Left lung (tissue), 10 donors: ENCODE measurements around the gene LPCAT3. TPM values are rescaled to one million over a fixed set of nuclear protein-coding genes. Genes with fewer than 3 reads are reported as not detected.

Source experiments
- ATAC-seq: fragments of 200-7000 bp; cut with Tn5 transposase; one replicate; pipeline ENCODE4 v1.9.1; 2020; ENCODE audit warnings: moderate library complexity
- DNase-seq, 4 donors: peaks; one replicate each; pipeline ENCODE4 v3.0.0-alpha.2; 2013 to 2020
- H3K27ac ChIP-seq, 2 donors: fragments of 200-600 bp; sonication (generic) in 1 of 2; one replicate each; pipeline versions ENCODE4 v1.5.0 to v1.8.0; 2020 to 2021
- H3K27me3 ChIP-seq, 2 donors: fragments of 200-600 bp; sonication (generic) in 1 of 2; one replicate each; pipeline versions ENCODE4 v1.5.0 to v1.8.0; 2020 to 2021
- H3K36me3 ChIP-seq, 2 donors: fragments of 200-600 bp; sonication (generic) in 1 of 2; one replicate each; pipeline versions ENCODE4 v1.5.0 to v1.8.0; 2020 to 2021
- H3K4me1 ChIP-seq, 2 donors: fragments of 200-600 bp; one replicate each; pipeline ENCODE4 v1.8.0; 2021
- H3K4me3 ChIP-seq, 2 donors: fragments of 200-600 bp; sonication (generic) in 1 of 2; one replicate each; pipeline versions ENCODE4 v1.5.0 to v1.8.0; 2020 to 2021; ENCODE audit warnings: mild to moderate bottlenecking in 1 of 2
- H3K9me3 ChIP-seq, 2 donors: fragments of 200-600 bp; sonication (generic) in 1 of 2; one replicate each; pipeline versions ENCODE4 v1.5.0 to v1.8.0; 2020 to 2021
- CTCF ChIP-seq, 2 donors: fragments of 200-600 bp; sonication (generic) in 1 of 2; IDR thresholded peaks; one replicate each; pipeline versions ENCODE4 v1.5.0 to v1.8.0; 2021; ENCODE audit warnings: antibody characterized with exemption in 2 of 2
- intact Hi-C, 2 donors: fragments of 100-400 bp; cut with DNase I; formaldehyde crosslinking; loops; one replicate each; pipeline versions ENCODE4 v1.11.2 to v1.14.2; 2022
- polyA plus RNA-seq, 6 donors: library from polyadenylated mRNA; unstranded; fragments of 120-200 nt; gene quantifications; one replicate each; pipeline ENCODE4 v1.2.1, GENCODE V29; 2013; ENCODE audit not compliant: insufficient read length in 6 of 6
- total RNA-seq, 2 donors: library from RNA; stranded (reverse); fragmentation: NEBNext Ultra II Directional; extraction: Animal tissue kit (Norgen Biotek cat#: 25700); gene quantifications; one replicate each; pipeline ENCODE4 v1.2.1, GENCODE V29; 2021
- donor health status: DM: no; HTN: yes; CAD: no.
- donor health status: DM: no; HTN: no; CAD: no.

The LPCAT3 gene
- total and polyA plus RNA-seq, 8 donors, result 54.7 to 108 (median 64.7) TPM

- ATAC-seq, result no peak
- TF ChIP-seq CTCF (IDR thresholded peaks at IDR 0.05), result no peak
- Histone ChIP-seq H3K9me3 (no peaks in the 10 kb centered on the region), H3K4me3 (no peak overlapping the region), H3K4me1 (peaks cover 0 to 4% of the 10 kb centered on the region in 2 donors), H3K27me3 (no peaks in the 10 kb centered on the region), H3K36me3 (peaks cover 0 to 95% of the 10 kb centered on the region in 2 donors), H3K27ac (peak overlapping the region; percentile 29 to 68)
- DNase-seq, result no peak
- intact Hi-C loops, result no loop called here
Measured at GRCh38 chr12:6979453-6979852, 38.8 kb downstream of the LPCAT3 start.

GRCh38 chr12:6979021-6979420, 39.3 kb downstream of the LPCAT3 start:
- no peak for TF ChIP-seq CTCF (IDR thresholded peaks at IDR 0.05)
- DNase-seq, result no peak
- Histone ChIP-seq H3K9me3 (no peaks in the 10 kb centered on the region), H3K27ac (peak overlapping the region; percentile 29 to 68), H3K27me3 (no peaks in the 10 kb centered on the region), H3K4me3 (no peak overlapping the region), H3K4me1 (peaks cover 0 to 4% of the 10 kb centered on the region in 2 donors), H3K36me3 (peaks cover 0 to 96% of the 10 kb centered on the region in 2 donors)
- intact Hi-C loops, result no loop called here
- ATAC-seq, result peak; percentile 66

- peak overlapping the region; percentile 29 to 68 for H3K27ac ChIP-seq
- H3K9me3 ChIP-seq, result no peaks in the 10 kb centered on the region
- peaks cover 0 to 98% of the 10 kb centered on the region in 2 donors for H3K36me3 ChIP-seq
- no peaks in the 10 kb centered on the region for H3K27me3 ChIP-seq
- H3K4me1 ChIP-seq, result peaks cover 0 to 4% of the 10 kb centered on the region in 2 donors
- peak; percentile 83 for ATAC-seq
- intact Hi-C loops, result no loop called here
- TF ChIP-seq CTCF (IDR thresholded peaks at IDR 0.05), result no peak
- H3K4me3 ChIP-seq, result no peak overlapping the region
- DNase-seq, result peak in 2 of 4 donors; percentile 22 to 59
Measured at GRCh38 chr12:6978611-6979011, 39.7 kb downstream of the LPCAT3 start.

DNA sequence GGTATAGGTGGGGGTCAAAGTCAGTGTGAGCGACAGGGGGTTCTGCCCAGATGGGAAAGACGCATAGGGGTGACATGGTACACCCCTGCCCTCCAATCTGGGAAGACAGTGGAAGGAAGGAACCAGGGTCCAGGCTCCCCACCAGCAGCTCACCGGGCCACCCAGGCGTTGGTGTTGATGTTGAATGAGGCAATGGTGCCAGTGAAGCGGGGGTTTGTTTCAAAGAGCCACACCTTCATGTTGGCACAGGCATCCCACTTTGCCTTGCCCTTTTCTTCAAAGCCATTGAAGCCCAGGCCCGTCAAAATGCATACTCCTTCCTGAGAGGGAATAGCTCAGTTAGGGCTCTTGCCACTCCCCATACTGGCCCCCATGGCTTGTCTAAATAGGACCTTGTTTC, 40.1 kb downstream of the LPCAT3 start:
- no peak for DNase-seq
- peak overlapping the region; percentile 29 to 68 for H3K27ac ChIP-seq
- no peaks in the 10 kb centered on the region for H3K9me3 ChIP-seq
- no peaks in the 10 kb centered on the region for H3K27me3 ChIP-seq
- ATAC-seq, result no peak
- intact Hi-C loops, result no loop called here
- H3K36me3 ChIP-seq, result peaks cover 0 to 94% of the 10 kb centered on the region in 2 donors
- peaks cover 0 to 4% of the 10 kb centered on the region in 2 donors for H3K4me1 ChIP-seq
- TF ChIP-seq CTCF (IDR thresholded peaks at IDR 0.05), result no peak
- H3K4me3 ChIP-seq, result no peak overlapping the region

GRCh38 chr12:6977653-6978052, 40.6 kb downstream of the LPCAT3 start:
- DNase-seq, result no peak
- TF ChIP-seq CTCF (IDR thresholded peaks at IDR 0.05), result no peak
- H3K27me3 ChIP-seq, result no peaks in the 10 kb centered on the region
- H3K4me3 ChIP-seq, result no peak overlapping the region
- H3K27ac ChIP-seq, result no peak overlapping the region
- no peaks in the 10 kb centered on the region for H3K9me3 ChIP-seq
- peaks cover 0 to 89% of the 10 kb centered on the region in 2 donors for H3K36me3 ChIP-seq
- no peak for ATAC-seq
- intact Hi-C loops, result no loop called here
- peaks cover 0 to 6% of the 10 kb centered on the region in 2 donors for H3K4me1 ChIP-seq
